NCI-H345 treated with DMSO at 0.1 percent for 48 hours (cell line): ENCODE results near the gene VAPB.

Experiments used
- DNase-seq: peaks from one replicate; lab custom pipeline; 2025; ENCODE audit not compliant: unreplicated experiment; lab: John Stamatoyannopoulos, UW

The VAPB gene

DNA sequence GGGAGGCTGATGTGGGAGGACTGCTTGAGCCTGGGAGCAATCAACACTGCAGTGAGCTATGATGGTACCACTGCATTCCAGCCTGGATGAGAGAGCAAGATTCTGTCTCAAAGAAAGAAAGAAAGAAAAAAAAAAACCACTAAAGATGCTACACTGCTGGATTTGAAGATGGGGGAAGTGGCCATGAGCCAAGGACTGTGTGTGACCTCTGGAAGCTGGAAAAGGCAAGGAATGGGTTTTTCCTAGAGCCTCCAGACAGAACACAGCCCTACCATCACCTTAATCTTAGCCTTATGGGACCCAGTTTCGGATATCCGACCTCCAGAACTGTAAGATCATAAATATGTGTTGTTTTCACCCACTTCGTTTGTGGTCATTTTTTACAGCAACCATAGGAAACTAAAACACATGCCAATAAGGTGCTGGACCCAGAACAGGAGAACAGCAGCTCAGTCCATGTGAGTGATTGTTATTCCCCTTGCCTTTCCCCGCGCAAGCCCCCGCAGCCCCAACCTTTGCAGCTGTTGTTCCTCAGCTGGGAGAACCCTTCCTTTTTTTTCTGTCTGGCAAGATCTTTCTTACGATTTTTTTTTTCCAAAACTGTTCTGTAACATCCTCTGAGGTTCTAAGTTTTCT, 11.1 kb upstream of the VAPB start:
- DNase-seq = no peak

- no peak for DNase-seq
These were observed 10.3 kb upstream of the VAPB start for GRCh38 chr20:58378704-58379103.

- DNase-seq = no peak
These were observed 7.4 kb upstream of the VAPB start for GRCh38 chr20:58381627-58382026.

- DNase-seq = no peak
These were observed 6.9 kb upstream of the VAPB start for GRCh38 chr20:58382096-58382495.

DNA sequence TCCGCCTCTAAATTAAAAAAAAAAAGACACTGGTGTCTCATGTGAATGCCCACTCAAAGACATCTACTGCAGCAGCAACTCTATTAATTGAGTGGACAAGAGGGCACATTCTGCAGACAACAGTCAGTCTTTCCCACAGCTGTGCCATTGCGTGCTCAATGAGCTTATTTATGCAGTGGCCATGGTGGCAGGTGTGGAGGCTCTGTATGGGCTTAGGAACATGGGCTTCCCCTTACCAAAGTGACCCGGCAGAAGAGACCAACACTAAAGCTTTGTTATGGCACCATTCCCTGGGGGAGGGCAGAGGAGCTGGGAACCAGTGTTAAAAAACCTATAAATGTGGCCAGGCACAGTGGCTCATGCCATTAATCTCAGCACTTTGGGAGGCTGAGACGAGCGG, 4.2 kb upstream of the VAPB start:
- DNase-seq = no peak

DNA sequence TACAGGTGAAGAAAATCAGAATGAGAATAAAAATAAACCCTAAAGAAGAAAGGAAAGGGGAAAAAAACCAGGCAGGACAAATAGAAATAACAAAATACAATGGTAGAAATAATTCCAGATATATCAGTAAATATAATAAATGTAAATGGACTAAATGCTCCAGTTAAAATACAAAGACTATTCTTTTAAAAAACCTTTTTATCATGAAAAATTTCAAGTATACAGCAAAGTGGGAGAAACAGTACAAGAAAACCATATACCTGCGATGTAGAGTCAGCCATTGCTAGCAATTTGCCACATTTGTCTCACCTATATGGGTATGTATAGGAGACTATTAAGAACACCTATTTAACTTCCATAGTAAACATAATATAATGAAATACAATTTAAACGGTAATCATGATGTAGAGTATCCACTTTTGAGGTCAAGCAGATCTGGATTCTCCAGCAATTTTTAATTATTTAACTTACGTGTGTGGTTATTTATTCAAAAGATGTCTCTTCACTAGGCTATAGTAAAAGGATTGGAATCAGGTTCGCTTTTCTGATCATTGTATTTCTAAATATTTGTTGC, 914 bp upstream of the VAPB start:
- no peak for DNase-seq

DNA sequence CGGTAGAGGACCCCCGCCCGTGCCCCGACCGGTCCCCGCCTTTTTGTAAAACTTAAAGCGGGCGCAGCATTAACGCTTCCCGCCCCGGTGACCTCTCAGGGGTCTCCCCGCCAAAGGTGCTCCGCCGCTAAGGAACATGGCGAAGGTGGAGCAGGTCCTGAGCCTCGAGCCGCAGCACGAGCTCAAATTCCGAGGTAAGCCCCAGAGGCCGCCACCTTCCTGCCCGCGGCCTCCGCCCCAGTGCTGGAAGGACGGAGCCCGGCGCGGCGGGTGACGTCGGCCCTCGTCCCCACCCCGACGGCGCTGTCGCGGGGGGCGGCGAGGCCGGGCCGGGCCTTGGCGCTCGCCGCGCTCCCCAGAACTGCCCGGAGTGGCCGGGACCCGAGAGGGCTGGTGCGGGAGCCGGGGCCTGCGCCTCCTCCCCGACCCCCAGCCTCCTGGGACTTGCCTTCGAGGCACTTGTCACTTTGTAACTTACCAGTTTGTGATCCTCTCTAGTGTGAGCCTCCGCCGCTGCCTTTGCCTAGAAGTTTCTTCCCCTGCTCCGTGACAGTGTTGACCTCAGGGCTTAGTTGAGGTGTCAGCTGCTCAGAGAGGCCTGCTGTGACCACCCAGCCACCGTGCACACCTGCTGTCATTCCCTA, 417 bp downstream of the VAPB start:
- no peak for DNase-seq

DNA sequence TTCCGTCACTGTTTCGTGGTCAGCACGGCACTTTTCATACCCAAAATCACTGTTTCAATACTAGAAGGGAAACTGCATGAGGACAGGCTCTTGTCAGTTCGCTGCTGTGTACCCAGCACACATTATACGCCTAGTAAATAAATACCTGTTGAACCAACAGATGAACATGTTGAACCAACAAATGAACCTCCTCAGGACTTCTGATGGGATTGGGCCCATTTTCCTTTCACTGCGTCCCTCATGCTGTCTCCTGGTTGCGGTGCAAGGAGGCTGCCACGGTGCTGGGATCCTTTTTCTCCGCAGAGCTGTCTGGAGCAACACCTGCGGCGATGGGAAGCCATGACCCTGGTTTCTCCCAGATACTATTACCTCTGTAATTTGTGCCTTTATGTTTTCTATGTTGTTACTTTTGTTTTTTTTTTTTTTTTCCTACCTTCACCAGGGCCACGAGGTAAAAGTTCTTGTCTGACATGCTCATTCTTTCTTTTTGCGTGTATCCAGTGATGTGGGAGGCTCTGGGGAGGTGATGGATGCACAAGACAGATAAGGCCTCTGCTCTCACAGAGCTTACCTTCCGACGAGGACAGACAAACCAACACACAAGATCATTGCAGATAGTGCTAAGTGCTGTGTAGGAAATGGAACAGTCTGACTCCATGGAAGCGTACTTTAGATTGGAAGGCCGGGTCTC, 1.1 kb downstream of the VAPB start:
- no peak for DNase-seq

DNA sequence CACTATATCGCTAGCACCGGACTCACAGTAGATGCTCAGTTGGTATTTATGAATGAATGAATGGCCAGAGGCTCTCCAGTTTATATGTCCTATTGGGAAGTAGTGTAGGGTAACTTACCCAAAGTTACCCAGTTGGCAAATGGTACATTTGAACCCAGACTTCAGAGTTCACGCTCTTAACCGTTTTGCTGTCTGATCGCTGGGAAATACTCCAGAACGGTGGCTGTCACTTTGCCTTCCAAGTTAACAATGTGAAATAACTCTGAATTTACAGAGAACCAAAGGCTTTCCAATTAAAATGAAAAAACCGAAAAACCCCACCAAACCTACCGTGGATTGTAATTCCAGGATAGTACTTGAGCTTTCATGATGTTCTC, 1.6 kb downstream of the VAPB start:
- DNase-seq = no peak

DNA sequence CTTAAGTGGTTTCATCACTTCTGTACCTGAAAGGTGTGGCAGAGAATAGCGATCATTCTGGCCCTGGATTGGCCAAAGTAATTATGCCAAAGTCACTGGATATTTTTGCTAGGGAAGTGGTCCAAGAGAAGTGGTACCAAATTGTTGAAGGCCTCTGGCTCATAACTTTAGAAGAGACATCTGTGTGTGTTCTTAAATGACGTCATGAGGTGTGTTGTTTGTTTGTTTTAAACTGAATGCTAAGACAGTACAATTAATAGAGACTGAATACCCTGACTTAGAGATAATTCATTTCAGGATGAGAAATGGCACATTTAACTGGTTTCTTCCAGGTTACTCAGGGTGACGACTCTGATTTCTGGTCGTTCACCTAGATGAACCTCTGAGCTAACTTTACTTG, 3.3 kb downstream of the VAPB start:
- DNase-seq = no peak

- DNase-seq = no peak
These were observed 4.3 kb downstream of the VAPB start for GRCh38 chr20:58393299-58393698.

DNA sequence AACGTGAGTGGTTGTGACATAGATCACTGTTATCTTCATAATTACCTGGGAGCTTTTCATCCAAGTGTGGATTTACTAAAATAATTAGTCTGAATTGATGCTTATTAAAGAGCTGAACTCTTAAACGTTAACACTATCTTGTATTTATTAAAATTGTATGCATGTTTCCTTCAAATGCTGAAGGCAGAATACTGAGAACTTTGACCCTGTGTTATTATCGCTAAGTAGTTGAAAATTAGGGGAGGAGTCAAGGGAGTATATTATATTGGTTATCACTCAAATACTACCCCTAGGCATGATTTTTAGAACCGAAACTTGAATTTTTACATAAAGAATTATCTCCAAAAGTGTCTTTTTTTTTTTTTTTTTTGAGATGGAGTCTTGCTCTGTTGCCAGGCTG, 5.8 kb downstream of the VAPB start:
- no peak for DNase-seq

- no peak for DNase-seq
These were observed 6.6 kb downstream of the VAPB start for GRCh38 chr20:58395604-58396003.

DNA sequence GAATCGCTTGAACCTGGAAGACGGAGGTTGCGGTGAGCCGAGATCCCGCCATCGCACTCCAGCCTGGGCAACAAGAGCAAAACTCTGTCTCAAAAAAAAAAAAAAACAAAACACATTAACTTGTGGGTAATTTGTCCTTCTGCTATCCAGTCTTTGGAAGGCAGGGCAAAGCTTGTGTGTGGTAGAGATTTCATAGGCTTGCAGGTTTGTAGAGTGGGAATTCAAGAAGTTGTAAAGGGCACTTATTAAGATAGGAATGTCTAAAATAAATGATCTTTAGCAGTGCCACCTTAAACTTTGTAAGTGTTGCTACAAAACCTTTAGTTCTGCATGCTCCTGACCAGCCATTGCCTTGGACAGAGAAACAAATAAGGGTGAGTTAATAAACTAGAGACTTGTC, 8.4 kb downstream of the VAPB start:
- no peak for DNase-seq

DNA sequence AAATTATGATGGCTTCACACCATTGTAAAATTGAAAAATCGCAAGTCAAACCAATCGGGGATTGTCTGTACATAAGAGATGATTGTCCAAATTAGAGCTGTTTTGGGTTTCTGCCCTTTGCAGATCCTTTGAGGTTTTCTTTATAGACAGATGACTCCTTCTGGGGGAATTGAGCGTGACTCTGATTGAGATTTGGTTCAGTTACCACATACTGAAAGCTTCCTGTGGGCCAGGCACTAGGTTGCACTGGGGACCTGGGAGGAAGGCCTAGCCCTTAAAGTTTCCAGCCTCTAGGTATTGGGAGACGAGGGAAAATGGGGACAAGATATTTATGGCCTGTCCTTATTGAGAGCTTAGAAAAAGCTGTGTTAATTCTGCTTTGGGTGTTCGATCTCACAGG, 9.2 kb downstream of the VAPB start:
- DNase-seq = no peak

DNA sequence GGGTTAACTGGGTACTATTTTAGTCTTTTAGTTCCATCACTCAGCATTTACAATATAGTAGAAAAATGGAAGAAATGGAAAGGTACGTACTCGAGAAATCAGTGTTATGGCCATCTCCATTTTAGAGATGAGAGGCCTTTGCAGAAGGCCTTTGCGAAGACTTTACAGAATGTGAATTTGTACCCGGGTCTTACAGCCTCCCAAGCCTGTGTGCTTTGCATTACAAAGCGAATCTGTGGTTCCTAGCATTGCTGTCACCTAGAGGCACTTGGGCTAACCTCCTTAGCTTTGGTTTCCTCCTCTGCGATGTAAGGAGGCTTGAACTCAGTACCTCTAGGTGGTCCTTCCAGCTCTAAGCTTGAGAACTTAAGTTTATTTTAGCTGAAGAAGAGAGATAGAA, 10.9 kb downstream of the VAPB start:
- no peak for DNase-seq

DNA sequence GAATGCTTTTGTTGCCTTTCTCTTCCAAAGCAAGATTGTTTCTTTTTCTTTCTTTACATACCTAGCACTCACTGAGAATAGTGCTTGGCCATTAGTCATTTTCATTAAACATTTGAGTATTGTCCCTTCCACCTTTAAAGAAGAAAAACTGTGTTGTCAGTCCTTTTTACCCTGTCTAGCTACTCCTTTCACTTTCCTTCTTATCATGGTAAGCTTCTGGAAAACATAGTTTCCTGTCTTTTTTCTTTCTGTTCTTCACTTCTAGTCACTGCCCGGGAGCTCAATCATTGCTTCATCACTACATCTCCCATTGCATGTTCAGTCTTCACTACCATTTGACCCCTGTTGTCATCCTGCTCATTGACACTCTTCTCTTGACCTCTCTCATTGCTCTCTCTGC, 12.1 kb downstream of the VAPB start:
- no peak for DNase-seq

DNA sequence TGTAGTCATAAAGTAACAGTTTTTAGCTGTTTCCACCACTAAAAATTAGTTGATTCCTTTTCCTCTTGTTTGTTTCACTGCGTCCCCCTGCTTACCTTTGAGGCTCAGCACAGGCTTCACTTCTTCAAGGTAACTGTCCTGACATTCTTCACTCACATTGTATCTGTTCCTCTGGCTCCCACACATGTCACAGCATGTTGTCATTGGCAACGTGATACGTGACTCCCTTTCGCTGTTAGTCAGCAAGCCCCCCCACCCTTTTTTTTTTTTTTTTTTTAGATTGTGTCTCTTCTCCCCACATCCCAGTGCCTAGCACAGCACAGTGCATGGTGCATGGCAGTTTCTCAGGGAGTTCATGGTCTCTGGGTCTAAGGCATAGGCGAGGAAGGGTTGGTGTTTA, 13.3 kb downstream of the VAPB start:
- no peak for DNase-seq

- no peak for DNase-seq
These were observed 13.8 kb downstream of the VAPB start for GRCh38 chr20:58402827-58403226.

GRCh38 chr20:58403272-58403671, 14.2 kb downstream of the VAPB start:
- no peak for DNase-seq

- no peak for DNase-seq
These were observed 16.7 kb downstream of the VAPB start for GRCh38 chr20:58405504-58406291.
